ENCODE results near the gene CLDN7. TPM values are rescaled to one million over a fixed set of nuclear protein-coding genes. Genes with fewer than 3 reads are reported as not detected.

The CLDN7 gene
- polyA plus RNA-seq, 6 donors from 2014 or later: 2.9 to 6.9 (median 4.8) TPM; not detected in 1

GRCh38 chr17:7215136-7215638 lies 47.1 kb downstream of the CLDN7 start:
- DNase-seq (no peak), ATAC-seq (ENCODE audit: low read depth in 2 of 2) (no peak)
- Mint-ChIP-seq H3K27ac (peak overlapping the region; percentile 98 to 99 (median 99)), H3K4me3 (peak overlapping the region; percentile 87 to 96 (median 90)), H3K9me3 (no peaks in the 10 kb centered on the region), H3K4me1 (peaks cover 42 to 58% (median 57%) of the 10 kb centered on the region in 3 donors), H3K36me3 (no peaks in the 10 kb centered on the region), H3K27me3 (peaks cover 0 to 10% (median 2%) of the 10 kb centered on the region in 3 donors)

DNA sequence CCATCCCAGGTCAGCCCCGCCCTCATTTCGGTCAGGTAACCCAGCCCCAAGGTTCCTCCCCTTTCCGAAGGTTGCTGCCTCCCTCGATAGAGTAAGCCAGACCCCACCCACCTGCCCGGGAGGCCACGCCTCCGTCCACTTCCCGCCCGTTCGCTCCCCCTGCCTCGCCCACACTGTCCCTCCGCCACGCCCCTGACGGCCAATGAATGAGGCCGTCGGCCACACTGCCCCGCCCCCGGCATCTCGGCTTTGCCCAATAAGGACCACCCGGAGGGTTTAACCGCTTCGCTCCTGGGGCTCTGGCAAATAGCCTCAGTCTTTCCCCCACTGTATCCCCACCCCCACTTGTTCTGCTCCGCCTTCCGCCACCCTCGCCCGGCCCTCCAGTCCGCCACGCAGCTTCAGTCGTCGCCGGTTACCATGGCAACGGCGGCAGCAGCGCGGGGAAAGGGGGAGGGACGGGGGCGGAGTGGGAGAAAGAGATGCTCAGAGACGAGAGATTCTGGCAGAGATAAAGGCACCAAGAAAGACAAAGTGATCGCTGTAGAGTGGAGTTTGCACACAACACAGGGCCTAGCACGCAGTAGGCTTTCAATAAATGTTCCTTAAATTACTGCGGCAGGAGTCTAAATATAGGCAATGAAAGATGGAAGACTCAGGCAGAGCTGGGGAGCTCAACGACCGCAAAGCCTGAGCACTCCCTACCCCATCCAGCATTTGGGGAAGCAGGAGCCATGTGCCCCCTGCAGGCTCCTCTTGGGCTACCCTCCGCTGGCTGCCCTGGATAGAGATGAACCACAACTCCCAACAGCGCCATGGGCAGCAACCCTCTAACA lies 47.8 kb downstream of the CLDN7 start:
- Mint-ChIP-seq H3K4me3 (peak overlapping the region; percentile 87 to 96 (median 90)), H3K4me1 (peaks cover 39 to 54% (median 53%) of the 10 kb centered on the region in 3 donors), H3K36me3 (no peaks in the 10 kb centered on the region), H3K27me3 (peaks cover 0 to 10% (median 6%) of the 10 kb centered on the region in 3 donors), H3K9me3 (no peaks in the 10 kb centered on the region), H3K27ac (peak overlapping the region; percentile 98 to 99 (median 99))
- DNase-seq (peak; percentile 98), ATAC-seq (ENCODE audit: low read depth in 2 of 2) (peak; percentile 77 to 78)

DNA sequence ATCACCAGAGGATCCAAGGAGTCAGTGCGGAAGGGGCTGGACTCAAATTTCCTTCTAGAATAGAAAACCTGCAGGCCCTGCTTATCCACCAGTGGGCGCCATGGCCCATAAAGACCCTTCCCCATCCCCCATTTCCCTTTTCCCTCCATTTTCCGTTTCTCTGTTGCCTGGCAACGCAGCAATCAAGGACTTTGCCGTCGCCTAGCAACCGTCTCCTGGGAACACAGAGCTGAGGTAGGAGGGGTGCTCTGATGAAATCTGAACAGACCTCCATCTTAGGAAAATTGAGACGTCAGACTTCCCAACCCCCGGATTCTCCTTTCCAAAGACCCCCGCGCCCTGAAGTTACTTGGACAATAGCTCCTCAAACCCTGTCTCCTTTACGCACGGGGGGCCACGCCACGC lies 48.4 kb downstream of the CLDN7 start:
- H3K27ac Mint-ChIP-seq: peak overlapping the region; percentile 98 to 99 (median 99)
- peaks cover 36 to 48% (median 47%) of the 10 kb centered on the region in 3 donors for H3K4me1 Mint-ChIP-seq
- peaks cover 0 to 10% (median 6%) of the 10 kb centered on the region in 3 donors for H3K27me3 Mint-ChIP-seq
- H3K4me3 Mint-ChIP-seq: peak overlapping the region; percentile 87 to 96 (median 90)
- no peaks in the 10 kb centered on the region for H3K36me3 Mint-ChIP-seq
- ATAC-seq (ENCODE audit: low read depth in 2 of 2): peak; percentile 13 to 18
- no peak for DNase-seq
- H3K9me3 Mint-ChIP-seq: no peaks in the 10 kb centered on the region

DNA sequence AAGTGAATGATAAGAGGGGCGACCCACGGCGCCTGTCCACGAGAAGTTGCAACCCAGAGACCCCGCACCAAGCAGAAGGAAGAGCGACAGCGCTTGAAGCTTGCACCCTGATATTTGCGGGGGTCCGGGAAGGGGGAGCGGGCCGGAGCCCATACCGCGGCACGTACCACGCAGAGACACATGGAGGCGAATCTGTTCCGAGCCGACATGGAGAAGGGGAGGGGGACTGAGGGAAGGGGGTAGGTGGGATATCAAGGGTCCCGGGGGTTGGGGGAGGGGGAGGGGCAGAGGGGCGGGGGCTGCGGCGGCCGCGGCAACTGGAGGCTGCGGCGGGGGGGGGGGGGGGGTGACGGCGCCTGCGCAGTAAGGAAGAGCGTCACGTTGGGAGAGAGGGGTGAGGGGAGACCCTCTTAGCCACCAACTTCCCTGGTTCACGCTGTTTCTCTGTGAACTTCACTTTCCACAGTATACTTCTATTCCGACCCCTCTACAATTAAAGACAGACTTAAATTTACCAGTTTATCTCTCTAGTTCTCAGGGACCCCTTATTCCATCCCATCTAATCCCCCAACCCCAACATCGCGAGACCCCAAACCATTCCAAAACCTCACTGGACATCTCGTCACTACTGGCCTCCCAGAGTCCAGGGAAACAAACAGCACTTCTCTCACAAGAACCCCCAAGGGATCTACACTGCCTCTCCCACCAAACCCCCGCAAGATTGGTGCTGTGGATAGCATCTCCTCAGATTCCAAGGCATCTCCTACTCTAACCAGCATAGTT lies 50.6 kb downstream of the CLDN7 start:
- Mint-ChIP-seq H3K4me1 (peaks cover 31 to 43% (median 34%) of the 10 kb centered on the region in 3 donors), H3K27ac (peak overlapping the region in 2 of 6 donors; percentile 19 to 53), H3K36me3 (no peaks in the 10 kb centered on the region), H3K4me3 (peak overlapping the region in 2 of 8 donors; percentile 10 to 16), H3K9me3 (no peaks in the 10 kb centered on the region), H3K27me3 (peaks cover 0 to 10% (median 6%) of the 10 kb centered on the region in 3 donors)
- no peak for DNase-seq
- ATAC-seq (ENCODE audit: low read depth in 2 of 2): no peak

Other genes with a start within 250 kb of the CLDN7 start
- 100 to 1,000 TPM; 678 to 895 (median 858) TPM for gene RNASEK, start 249.9 kb downstream of the CLDN7 start, polyA plus RNA-seq (ENCODE audit: low read depth in 6 of 6)
- under 1 TPM in 3 of 6 donors, not detected in 3; 0.21 to 0.36 (median 0.29) TPM for gene BCL6B, start 239.4 kb downstream of the CLDN7 start, polyA plus RNA-seq (ENCODE audit: low read depth in 6 of 6)
- gene SLC16A13, start 226.5 kb downstream of the CLDN7 start, polyA plus RNA-seq (ENCODE audit: low read depth in 6 of 6): 1 to 10 TPM in 5 of 6 donors, under 1 TPM in 1; 0.66 to 3.0 (median 2.4) TPM
- 1 to 10 TPM in 5 of 6 donors, not detected in 1; 1.8 to 3.6 (median 2.3) TPM for gene SLC16A11, start 218.4 kb downstream of the CLDN7 start, polyA plus RNA-seq (ENCODE audit: low read depth in 6 of 6)
- under 1 TPM in 1 of 6 donors, not detected in 5; 0.82 TPM for gene CLEC10A, start 182.2 kb downstream of the CLDN7 start, polyA plus RNA-seq (ENCODE audit: low read depth in 6 of 6)
- gene ASGR2, start 147.7 kb downstream of the CLDN7 start, polyA plus RNA-seq (ENCODE audit: low read depth in 6 of 6): not detected
- gene ASGR1, start 83.1 kb downstream of the CLDN7 start, polyA plus RNA-seq (ENCODE audit: low read depth in 6 of 6): under 1 TPM in 1 of 6 donors, not detected in 5; 0.19 TPM
- gene DLG4, start 42.6 kb downstream of the CLDN7 start, polyA plus RNA-seq (ENCODE audit: low read depth in 6 of 6): under 1 TPM in 5 of 6 donors, not detected in 1; 0.06 to 0.29 (median 0.22) TPM
- 100 to 1,000 TPM in 1 of 6 donors, 10 to 100 TPM in 5; 63.9 to 102 (median 75.0) TPM for gene ACADVL, start 42.5 kb downstream of the CLDN7 start, polyA plus RNA-seq (ENCODE audit: low read depth in 6 of 6)
- 10 to 100 TPM; 23.4 to 33.1 (median 25.5) TPM for gene DVL2, start 28.0 kb downstream of the CLDN7 start, polyA plus RNA-seq (ENCODE audit: low read depth in 6 of 6)
- 10 to 100 TPM; 11.9 to 24.2 (median 20.5) TPM for gene PHF23, start 23.0 kb downstream of the CLDN7 start, polyA plus RNA-seq (ENCODE audit: low read depth in 6 of 6)
- gene GABARAP, start 20.0 kb downstream of the CLDN7 start, polyA plus RNA-seq (ENCODE audit: low read depth in 6 of 6): 1,000 to 10,000 TPM in 4 of 6 donors, 100 to 1,000 TPM in 2; 833 to 1,381 (median 1,181) TPM
- gene CTDNEP1, start 10.7 kb downstream of the CLDN7 start, polyA plus RNA-seq (ENCODE audit: low read depth in 6 of 6): 10 to 100 TPM; 44.6 to 90.2 (median 53.0) TPM
- gene ELP5, start 10.3 kb downstream of the CLDN7 start, polyA plus RNA-seq (ENCODE audit: low read depth in 6 of 6): 10 to 100 TPM; 54.2 to 94.8 (median 80.6) TPM
- gene SLC2A4, start 19.2 kb upstream of the CLDN7 start, polyA plus RNA-seq (ENCODE audit: low read depth in 6 of 6): not detected
- gene YBX2, start 32.2 kb upstream of the CLDN7 start, polyA plus RNA-seq (ENCODE audit: low read depth in 6 of 6): not detected
- 100 to 1,000 TPM; 195 to 802 (median 516) TPM for gene EIF5A, start 45.1 kb upstream of the CLDN7 start, polyA plus RNA-seq (ENCODE audit: low read depth in 6 of 6)
- gene GPS2, start 52.9 kb upstream of the CLDN7 start, polyA plus RNA-seq (ENCODE audit: low read depth in 6 of 6): 100 to 1,000 TPM; 103 to 131 (median 107) TPM
- gene NEURL4, start 66.9 kb upstream of the CLDN7 start, polyA plus RNA-seq (ENCODE audit: low read depth in 6 of 6): 1 to 10 TPM in 5 of 6 donors, not detected in 1; 1.2 to 2.7 (median 1.9) TPM
- 100 to 1,000 TPM; 117 to 177 (median 155) TPM for gene ACAP1, start 74.1 kb upstream of the CLDN7 start, polyA plus RNA-seq (ENCODE audit: low read depth in 6 of 6)
- gene KCTD11, start 89.7 kb upstream of the CLDN7 start, polyA plus RNA-seq (ENCODE audit: low read depth in 6 of 6): 10 to 100 TPM in 2 of 6 donors, 1 to 10 TPM in 4; 3.3 to 13.2 (median 8.3) TPM
- not detected for gene TMEM95, start 92.7 kb upstream of the CLDN7 start, polyA plus RNA-seq (ENCODE audit: low read depth in 6 of 6)
- gene TNK1, start 118.6 kb upstream of the CLDN7 start, polyA plus RNA-seq (ENCODE audit: low read depth in 6 of 6): 1 to 10 TPM; 1.2 to 4.2 (median 2.5) TPM
- 10 to 100 TPM; 43.1 to 73.4 (median 59.1) TPM for gene PLSCR3, start 132.0 kb upstream of the CLDN7 start, polyA plus RNA-seq (ENCODE audit: low read depth in 6 of 6)
- gene TMEM256, start 141.6 kb upstream of the CLDN7 start, polyA plus RNA-seq (ENCODE audit: low read depth in 6 of 6): 10 to 100 TPM; 73.4 to 90.2 (median 81.3) TPM
- gene NLGN2, start 145.4 kb upstream of the CLDN7 start, polyA plus RNA-seq (ENCODE audit: low read depth in 6 of 6): not detected
- gene SPEM1, start 157.8 kb upstream of the CLDN7 start, polyA plus RNA-seq (ENCODE audit: low read depth in 6 of 6): not detected
- not detected for gene SPEM2, start 163.1 kb upstream of the CLDN7 start, polyA plus RNA-seq (ENCODE audit: low read depth in 6 of 6)
- not detected for gene SPEM3, start 166.4 kb upstream of the CLDN7 start, polyA plus RNA-seq (ENCODE audit: low read depth in 6 of 6)
- gene TMEM102, start 173.0 kb upstream of the CLDN7 start, polyA plus RNA-seq (ENCODE audit: low read depth in 6 of 6): 10 to 100 TPM in 5 of 6 donors, 1 to 10 TPM in 1; 9.6 to 19.8 (median 13.5) TPM
- under 1 TPM in 1 of 6 donors, not detected in 5; 0.16 TPM for gene FGF11, start 177.0 kb upstream of the CLDN7 start, polyA plus RNA-seq (ENCODE audit: low read depth in 6 of 6)
- gene CHRNB1, start 182.6 kb upstream of the CLDN7 start, polyA plus RNA-seq (ENCODE audit: low read depth in 6 of 6): 10 to 100 TPM; 12.6 to 21.6 (median 15.6) TPM
- 10 to 100 TPM in 4 of 6 donors, 1 to 10 TPM in 2; 5.3 to 19.2 (median 10.5) TPM for gene ZBTB4, start 217.2 kb upstream of the CLDN7 start, polyA plus RNA-seq (ENCODE audit: low read depth in 6 of 6)
- under 1 TPM in 2 of 6 donors, not detected in 4; 0.14 to 0.39 TPM for gene SLC35G6, start 219.0 kb upstream of the CLDN7 start, polyA plus RNA-seq (ENCODE audit: low read depth in 6 of 6)
- gene POLR2A, start 221.9 kb upstream of the CLDN7 start, polyA plus RNA-seq (ENCODE audit: low read depth in 6 of 6): 10 to 100 TPM; 13.6 to 88.9 (median 47.1) TPM

All from naive B cell (primary cell).